Thyroid gland (tissue), 4 donors: Measurements from ENCODE around the gene ZNF493. TPM values are rescaled to one million over a fixed set of nuclear protein-coding genes. Genes with fewer than 3 reads are reported as not detected.

Source experiments
- DNase-seq, 2 donors: peaks; one replicate each; pipeline ENCODE4 v3.0.0-alpha.2; 2019
- H3K27ac ChIP-seq, 3 donors: fragments of 200-600 bp; sonication (generic); 1 replicate in 2 of 3; 2 replicates in 1 of 3; pipeline ENCODE4 v1.5.1; 2016 to 2019; ENCODE audit warnings: mild to moderate bottlenecking in 1 of 3, moderate library complexity in 1 of 3
- H3K27me3 ChIP-seq: fragments of 200-600 bp; sonication (generic); one replicate; pipeline ENCODE4 v1.5.1; 2019
- H3K36me3 ChIP-seq, 2 donors: fragments of 200-600 bp; sonication (generic); one replicate each; pipeline ENCODE4 v1.5.1; 2016 to 2019
- H3K4me1 ChIP-seq, 2 donors: fragments of 200-600 bp; sonication (generic); one replicate each; pipeline ENCODE4 v1.5.1; 2017 to 2019
- H3K4me3 ChIP-seq, 3 donors: fragments of 200-600 bp; sonication (generic); replicated peaks in 1 of 3; 1 replicate in 2 of 3; 2 replicates in 1 of 3; pipeline ENCODE4 v1.5.1; 2016; ENCODE audit warnings: mild to moderate bottlenecking in 1 of 3
- H3K9me3 ChIP-seq: fragments of 200-600 bp; sonication (generic); one replicate; pipeline ENCODE4 v1.5.1; 2017
- POLR2A ChIP-seq, 2 donors: fragments of 450-650 bp; IDR thresholded peaks; one replicate each; pipeline ENCODE4 v1.6.1; 2017; ENCODE audit warnings: antibody characterized with exemption in 2 of 2, mild to moderate bottlenecking in 2 of 2, moderate library complexity in 1 of 2
- WGBS, 2 donors: methylation state at CpG; one replicate each; pipeline ENCODE4 v1.1.5; 2017; 5-methylcytosine and 5-hydroxymethylcytosine counted together
- intact Hi-C: fragments of 100-400 bp; cut with DNase I; formaldehyde crosslinking; loops from one replicate; pipeline ENCODE4 v1.15.1; 2023
- total RNA-seq, 4 donors: library from RNA; depleted of rRNA; stranded (reverse); fragments of >200 nt; gene quantifications; one replicate each; pipeline ENCODE4 v1.2.3, GENCODE V29; 2016
- TF ChIP-seq, protein P1 (sequence below), 6 experiments: fragments of 200-600 bp in 3 of 6; fragments of 450-650 bp in 3 of 6; sonication (generic) in 3 of 6; IDR thresholded peaks; one replicate each; pipeline ENCODE4 v1.5.1; 2016 to 2019; ENCODE audit warnings: antibody characterized with exemption in 6 of 6, mild to moderate bottlenecking in 2 of 6, inconsistent platforms in 1 of 6, moderate library complexity in 1 of 6

ZNF493 gene
- total RNA-seq, 4 donors from 2014 or later: 65.7 to 92.3 (median 77.8) TPM

DNA sequence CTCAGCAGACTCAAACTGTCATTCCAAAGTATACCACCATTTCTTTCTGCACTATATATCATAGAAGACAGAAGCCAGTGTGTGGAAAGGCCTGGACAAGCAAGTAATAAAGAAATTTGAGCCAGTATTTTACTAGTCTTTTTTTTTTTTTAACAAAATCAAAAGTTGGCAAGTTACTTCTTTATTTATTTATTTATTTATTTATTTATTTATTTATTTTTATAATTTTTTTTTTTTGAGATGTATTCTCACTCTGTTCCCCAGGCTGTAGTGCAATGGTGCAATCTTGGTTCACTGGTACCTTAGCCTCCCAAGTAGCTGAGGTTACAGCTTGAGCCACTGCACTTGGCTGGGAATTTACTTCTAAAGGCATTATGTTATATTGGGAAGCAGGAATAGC, 25.3 kb downstream of the ZNF493 start:
- Histone ChIP-seq H3K27ac (no peak overlapping the region), H3K27me3 (no peaks in the 10 kb centered on the region), H3K9me3 (no peaks in the 10 kb centered on the region), H3K4me3 (no peak overlapping the region), H3K36me3 (peaks cover 0 to 5% of the 10 kb centered on the region in 2 donors), H3K4me1 (no peaks in the 10 kb centered on the region)
- TF ChIP-seq POLR2A (IDR thresholded peaks at IDR 0.05): no peak
- TF ChIP-seq, protein P1, sequence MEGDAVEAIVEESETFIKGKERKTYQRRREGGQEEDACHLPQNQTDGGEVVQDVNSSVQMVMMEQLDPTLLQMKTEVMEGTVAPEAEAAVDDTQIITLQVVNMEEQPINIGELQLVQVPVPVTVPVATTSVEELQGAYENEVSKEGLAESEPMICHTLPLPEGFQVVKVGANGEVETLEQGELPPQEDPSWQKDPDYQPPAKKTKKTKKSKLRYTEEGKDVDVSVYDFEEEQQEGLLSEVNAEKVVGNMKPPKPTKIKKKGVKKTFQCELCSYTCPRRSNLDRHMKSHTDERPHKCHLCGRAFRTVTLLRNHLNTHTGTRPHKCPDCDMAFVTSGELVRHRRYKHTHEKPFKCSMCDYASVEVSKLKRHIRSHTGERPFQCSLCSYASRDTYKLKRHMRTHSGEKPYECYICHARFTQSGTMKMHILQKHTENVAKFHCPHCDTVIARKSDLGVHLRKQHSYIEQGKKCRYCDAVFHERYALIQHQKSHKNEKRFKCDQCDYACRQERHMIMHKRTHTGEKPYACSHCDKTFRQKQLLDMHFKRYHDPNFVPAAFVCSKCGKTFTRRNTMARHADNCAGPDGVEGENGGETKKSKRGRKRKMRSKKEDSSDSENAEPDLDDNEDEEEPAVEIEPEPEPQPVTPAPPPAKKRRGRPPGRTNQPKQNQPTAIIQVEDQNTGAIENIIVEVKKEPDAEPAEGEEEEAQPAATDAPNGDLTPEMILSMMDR (IDR thresholded peaks at IDR 0.05): no peak
- intact Hi-C loops: no loop called here
- no peak for DNase-seq

DNA sequence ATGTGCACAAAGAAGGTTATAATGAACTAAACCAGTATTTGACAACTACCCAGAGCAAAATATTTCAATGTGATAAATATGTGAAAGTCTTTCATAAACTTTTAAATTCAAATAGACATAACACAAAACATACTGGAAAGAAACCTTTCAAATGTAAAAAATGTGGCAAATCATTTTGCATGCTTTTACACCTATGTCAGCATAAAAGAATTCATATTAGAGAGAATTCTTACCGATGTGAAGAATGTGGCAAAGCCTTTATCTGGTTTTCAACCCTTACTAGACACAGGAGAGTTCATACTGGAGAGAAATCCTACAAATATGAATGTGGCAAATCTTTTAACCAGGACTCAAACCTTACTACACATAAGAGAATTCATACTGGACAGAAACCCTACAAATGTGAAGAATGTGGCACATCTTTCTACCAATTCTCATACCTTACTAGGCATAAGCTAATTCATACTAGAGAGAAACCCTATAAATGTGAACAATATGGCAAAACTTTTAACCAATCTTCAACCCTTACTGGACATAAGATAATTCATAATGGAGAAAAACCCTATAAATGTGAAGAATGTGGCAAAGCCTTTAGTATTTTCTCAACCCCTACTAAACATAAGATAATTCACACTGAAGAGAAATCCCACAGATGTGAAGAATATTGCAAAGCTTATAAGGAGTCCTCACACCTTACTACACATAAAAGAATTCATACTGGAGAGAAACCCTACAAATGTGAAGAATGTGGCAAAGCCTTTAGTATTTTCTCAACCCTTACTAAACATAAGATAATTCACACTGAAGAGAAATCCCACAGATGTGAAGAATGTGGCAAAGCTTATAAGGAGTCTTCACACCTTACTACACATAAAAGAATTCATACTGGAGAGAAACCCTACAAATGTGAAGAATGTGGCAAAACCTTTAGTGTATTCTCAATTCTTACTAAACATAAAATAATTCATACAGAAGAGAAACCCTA, 26.4 kb downstream of the ZNF493 start:
- Histone ChIP-seq H3K36me3 (peaks cover 0 to 5% of the 10 kb centered on the region in 2 donors), H3K4me3 (no peak overlapping the region), H3K4me1 (no peaks in the 10 kb centered on the region), H3K9me3 (no peaks in the 10 kb centered on the region), H3K27ac (no peak overlapping the region), H3K27me3 (no peaks in the 10 kb centered on the region)
- 90 to 97% methylated on average over 1 of the region's 1 CpG for WGBS, 2 donors
- DNase-seq: no peak
- intact Hi-C loops: no loop called here
- TF ChIP-seq POLR2A (IDR thresholded peaks at IDR 0.05): no peak
- TF ChIP-seq, protein P1 (IDR thresholded peaks at IDR 0.05): no peak

DNA sequence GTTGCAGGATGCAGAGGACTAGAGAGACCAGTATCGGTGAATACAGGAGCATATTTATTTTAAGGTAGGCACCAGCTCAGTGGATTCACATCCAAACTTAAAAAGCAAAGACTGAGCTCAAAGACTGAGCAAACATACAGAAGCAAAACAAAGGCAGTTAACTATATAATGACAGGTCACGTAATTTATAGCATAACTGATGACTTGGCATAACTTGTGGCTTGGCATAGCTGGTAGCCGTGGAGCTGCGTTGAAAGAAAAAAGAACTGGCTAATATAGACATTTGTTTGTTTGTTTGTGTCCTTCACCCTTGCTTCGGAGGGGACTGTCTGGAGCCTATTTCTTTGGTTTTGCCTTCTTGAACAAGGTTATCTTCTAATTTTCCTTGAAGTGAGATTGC, 33.7 kb downstream of the ZNF493 start:
- no peak for TF ChIP-seq POLR2A (IDR thresholded peaks at IDR 0.05)
- TF ChIP-seq, protein P1 (IDR thresholded peaks at IDR 0.05): no peak
- intact Hi-C loops: no loop called here

DNA sequence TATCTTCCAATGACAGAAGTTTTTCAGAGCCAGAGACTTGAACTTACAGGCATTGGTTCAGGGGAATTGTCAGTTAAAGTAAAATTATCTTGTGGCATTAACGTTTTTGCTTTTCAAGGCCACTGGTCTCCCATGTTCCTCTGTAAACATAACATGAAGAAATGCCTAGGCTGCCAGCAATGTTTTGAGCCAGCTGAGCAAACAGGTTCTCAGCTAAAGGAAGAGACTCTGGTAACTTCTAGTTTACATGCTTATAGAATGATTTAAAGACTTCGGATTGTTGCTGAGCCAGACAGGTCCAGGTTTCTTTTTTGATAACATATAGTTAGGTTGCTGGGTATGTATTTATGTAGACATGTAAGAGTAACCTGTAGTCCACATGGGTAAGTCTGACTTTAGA, 35.7 kb downstream of the ZNF493 start:
- H3K4me3 ChIP-seq: no peak overlapping the region
- no peak for TF ChIP-seq POLR2A (IDR thresholded peaks at IDR 0.05)
- TF ChIP-seq, protein P1 (IDR thresholded peaks at IDR 0.05): no peak
- no peaks in the 10 kb centered on the region for H3K4me1 ChIP-seq
- WGBS, 2 donors: 63 to 77% methylated on average over 2 of the region's 2 CpGs
- no peaks in the 10 kb centered on the region for H3K27me3 ChIP-seq
- no peak for DNase-seq
- H3K27ac ChIP-seq: no peak overlapping the region
- intact Hi-C loops: no loop called here
- no peaks in the 10 kb centered on the region for H3K36me3 ChIP-seq
- no peaks in the 10 kb centered on the region for H3K9me3 ChIP-seq

More for the DNA sequence above, 33.7 kb downstream of the ZNF493 start:
- H3K4me1 ChIP-seq: no peaks in the 10 kb centered on the region
- H3K9me3 ChIP-seq: no peaks in the 10 kb centered on the region
- no peak for DNase-seq
- H3K27me3 ChIP-seq: no peaks in the 10 kb centered on the region
- no peaks in the 10 kb centered on the region for H3K36me3 ChIP-seq
- 77 to 89% methylated on average over 5 of the region's 5 CpGs for WGBS, 2 donors
- no peak overlapping the region for H3K4me3 ChIP-seq
- H3K27ac ChIP-seq: no peak overlapping the region

DNA sequence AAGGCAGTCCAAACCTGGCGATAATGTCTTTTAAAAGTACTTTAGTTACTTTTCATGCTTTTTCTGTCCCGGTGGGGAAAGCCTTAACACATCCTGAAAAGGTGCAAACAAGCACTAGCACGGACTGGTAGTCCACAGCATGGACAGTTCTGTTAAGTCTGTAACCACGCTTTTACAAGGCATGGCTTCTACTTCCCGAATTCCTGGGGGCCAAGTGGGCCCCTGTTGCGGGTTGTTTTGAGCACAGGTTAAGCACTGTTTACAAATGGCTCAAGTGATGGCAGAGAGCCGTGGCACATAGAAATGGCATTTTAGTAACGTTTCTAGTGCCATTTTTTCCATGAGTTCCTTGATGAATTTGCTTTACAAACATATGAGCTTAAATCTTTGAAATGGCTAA, 37.6 kb downstream of the ZNF493 start:
- intact Hi-C loops: no loop called here
- no peak for DNase-seq
- Histone ChIP-seq H3K4me1 (no peaks in the 10 kb centered on the region), H3K4me3 (no peak overlapping the region), H3K27ac (no peak overlapping the region), H3K9me3 (no peaks in the 10 kb centered on the region), H3K36me3 (no peaks in the 10 kb centered on the region), H3K27me3 (no peaks in the 10 kb centered on the region)
- TF ChIP-seq POLR2A (IDR thresholded peaks at IDR 0.05): no peak
- TF ChIP-seq, protein P1 (IDR thresholded peaks at IDR 0.05): no peak
- WGBS, 2 donors: 88 to 89% methylated on average over 8 of the region's 8 CpGs
